K562 (cell line): Measurements from ENCODE around the gene STARD3NL. TPM values are rescaled to one million over a fixed set of nuclear protein-coding genes. Genes with fewer than 3 reads are reported as not detected.

ENCODE experiments used
- BHLHE40 ChIP-seq: IDR thresholded peaks from 2 replicates; pipeline ENCODE4 v1.6.1; 2011; ENCODE audit warnings: low read length, improper control_type of control experiment
- HCFC1 ChIP-seq: IDR thresholded peaks from 2 replicates; pipeline ENCODE4 v1.6.1; 2012; ENCODE audit warnings: low read depth, low read length, improper control_type of control experiment
- MAZ ChIP-seq, 2 experiments: fragments of 450-650 bp in 1 of 2; sonication (generic) in 1 of 2; formaldehyde crosslinking; IDR thresholded peaks in 1 of 2; conservative IDR thresholded peaks in 1 of 2; 2 replicates each; pipeline versions ENCODE4 v1.4.0 to v1.5.0; 2020; ENCODE audit warnings: mild to moderate bottlenecking in 1 of 2, missing genetic modification reagents in 1 of 2
- MITF ChIP-seq: IDR thresholded peaks from 2 replicates; pipeline ENCODE4 v1.6.1; 2014; ENCODE audit warnings: antibody characterized with exemption
- PTRF ChIP-seq: fragments of 450-650 bp; IDR thresholded peaks from 2 replicates; pipeline ENCODE4 v1.6.1; 2016; ENCODE audit warnings: mild to moderate bottlenecking, missing genetic modification characterization, missing compliant biosample characterization
- REST ChIP-seq, 2 experiments: fragments of 450-650 bp; formaldehyde crosslinking in 1 of 2; IDR thresholded peaks; 2 replicates each; pipeline versions ENCODE4 v1.4.0 to v1.6.1; 2014 to 2020; ENCODE audit warnings: mild to moderate bottlenecking in 2 of 2, borderline replicate concordance in 1 of 2, low read depth in 1 of 2
- SMAD4 ChIP-seq: fragments of 250-450 bp; sonication (Bioruptor Pico); conservative IDR thresholded peaks from 2 replicates; pipeline ENCODE4 v1.8.0; 2021; ENCODE audit warnings: inconsistent platforms, mild to moderate bottlenecking, moderate library complexity
- STAT5B ChIP-seq: fragments of 250-450 bp; sonication (Bioruptor Pico); IDR thresholded peaks from 2 replicates; pipeline ENCODE4 v1.8.0; 2021; ENCODE audit warnings: mild to moderate bottlenecking, inconsistent platforms
- ZNF263 ChIP-seq: sonication (generic); formaldehyde crosslinking; IDR thresholded peaks from 2 replicates; pipeline ENCODE4 v1.8.0; 2022; ENCODE audit warnings: mild to moderate bottlenecking, missing genetic modification reagents, borderline replicate concordance
- polyA plus RNA-seq, 8 experiments: library from polyadenylated mRNA; depleted of rRNA in 4 of 8; stranded (reverse) in 5 of 8; unstranded in 3 of 8; fragments of >200 nt; fragmentation: Nextera tagmentation in 2 of 8; fragmentation: Illumina TruSeq in 1 of 8; extraction: Ambion mirVana in 2 of 8; extraction: Trizol in 1 of 8; gene quantifications; 2 replicates each; pipeline versions ENCODE4 v1.2.1 to v1.2.3, GENCODE V29; 2011 to 2014; ENCODE audit warnings: inconsistent platforms in 1 of 8, missing spikeins in 1 of 8
- total RNA-seq, 7 experiments: library from RNA; depleted of rRNA in 6 of 7; stranded (reverse); fragments of >200 nt in 6 of 7; fragmentation: Illumina TruSeq in 2 of 7; extraction: Trizol in 2 of 7; gene quantifications; 2 replicates each; pipeline versions ENCODE4 v1.2.1 to v1.2.3, GENCODE V29; 2011 to 2021; ENCODE audit warnings: low replicate concordance in 1 of 7
- TF ChIP-seq, protein P1 (sequence below): IDR thresholded peaks from 2 replicates; pipeline ENCODE4 v1.6.1; 2011; ENCODE audit warnings: borderline replicate concordance, low read depth, mild to moderate bottlenecking, moderate library complexity, low read length; ENCODE audit not compliant: insufficient read depth, poor library complexity, severe bottlenecking
- TF ChIP-seq, protein P2 (sequence below), 2 experiments: fragments of 450-650 bp in 1 of 2; sonication (generic) in 1 of 2; formaldehyde crosslinking in 1 of 2; IDR thresholded peaks in 1 of 2; conservative IDR thresholded peaks in 1 of 2; 2 replicates each; pipeline versions ENCODE4 v1.6.1 to v1.8.1; 2016 to 2023; ENCODE audit warnings: mild to moderate bottlenecking in 2 of 2, moderate library complexity in 2 of 2, inconsistent platforms in 1 of 2, missing genetic modification reagents in 1 of 2

STARD3NL gene
- total and polyA plus RNA-seq, 9 of the 15 experiments (the other 6 are each of a cell fraction or from before 2014, with no cell fraction given) = 42.2 to 90.0 (median 57.6) TPM

DNA sequence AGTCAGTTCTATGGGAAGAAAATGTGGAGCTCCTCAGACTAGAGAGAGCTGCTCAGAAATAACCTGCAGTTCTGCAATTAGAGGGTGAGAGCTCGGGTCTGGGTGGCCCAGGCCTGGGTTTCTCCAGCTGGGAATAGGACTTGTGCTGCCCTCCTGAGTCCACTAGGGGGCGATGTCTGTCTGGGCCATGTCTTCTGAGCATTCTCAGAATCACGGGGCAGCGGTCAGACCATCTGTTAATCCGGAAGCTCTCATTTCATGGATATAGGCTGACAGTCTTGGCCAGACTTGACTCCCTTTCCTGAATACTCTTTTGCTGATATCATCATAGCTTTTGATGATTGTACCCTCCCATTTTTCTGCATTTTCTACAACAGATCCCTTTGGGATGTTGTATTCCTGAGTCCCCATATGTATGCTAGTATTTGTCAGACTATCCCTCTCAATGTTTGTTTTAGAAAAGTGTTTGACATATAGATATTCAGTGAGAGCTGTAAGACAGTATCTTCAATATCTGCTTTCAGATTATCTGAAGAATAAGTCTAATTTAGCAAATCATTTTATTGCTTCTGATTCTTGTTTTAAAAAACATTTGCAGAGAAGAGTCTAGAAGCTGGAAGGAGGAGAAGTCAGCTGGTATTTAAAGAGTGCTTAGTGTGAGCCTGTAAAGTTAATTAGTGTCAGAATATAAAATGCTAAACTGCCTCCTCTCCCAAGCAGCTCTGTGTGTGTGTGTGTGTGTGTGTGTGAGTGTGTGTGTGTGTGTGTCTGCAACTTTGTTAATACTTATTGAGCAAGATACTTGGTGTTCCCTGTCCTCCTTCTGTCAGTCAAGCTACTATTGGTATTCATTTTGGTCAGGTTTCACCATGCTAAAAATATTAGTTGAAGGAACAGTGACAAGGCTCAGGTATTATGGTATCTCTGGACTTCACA, 38.0 kb downstream of the STARD3NL start (continued):
- TF ChIP-seq, protein P1, sequence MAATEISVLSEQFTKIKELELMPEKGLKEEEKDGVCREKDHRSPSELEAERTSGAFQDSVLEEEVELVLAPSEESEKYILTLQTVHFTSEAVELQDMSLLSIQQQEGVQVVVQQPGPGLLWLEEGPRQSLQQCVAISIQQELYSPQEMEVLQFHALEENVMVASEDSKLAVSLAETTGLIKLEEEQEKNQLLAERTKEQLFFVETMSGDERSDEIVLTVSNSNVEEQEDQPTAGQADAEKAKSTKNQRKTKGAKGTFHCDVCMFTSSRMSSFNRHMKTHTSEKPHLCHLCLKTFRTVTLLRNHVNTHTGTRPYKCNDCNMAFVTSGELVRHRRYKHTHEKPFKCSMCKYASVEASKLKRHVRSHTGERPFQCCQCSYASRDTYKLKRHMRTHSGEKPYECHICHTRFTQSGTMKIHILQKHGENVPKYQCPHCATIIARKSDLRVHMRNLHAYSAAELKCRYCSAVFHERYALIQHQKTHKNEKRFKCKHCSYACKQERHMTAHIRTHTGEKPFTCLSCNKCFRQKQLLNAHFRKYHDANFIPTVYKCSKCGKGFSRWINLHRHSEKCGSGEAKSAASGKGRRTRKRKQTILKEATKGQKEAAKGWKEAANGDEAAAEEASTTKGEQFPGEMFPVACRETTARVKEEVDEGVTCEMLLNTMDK = peak; percentile 84
- TF ChIP-seq, protein P2, sequence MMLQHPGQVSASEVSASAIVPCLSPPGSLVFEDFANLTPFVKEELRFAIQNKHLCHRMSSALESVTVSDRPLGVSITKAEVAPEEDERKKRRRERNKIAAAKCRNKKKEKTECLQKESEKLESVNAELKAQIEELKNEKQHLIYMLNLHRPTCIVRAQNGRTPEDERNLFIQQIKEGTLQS (IDR thresholded peaks at IDR 0.05) = 0 out of 2 replicates have a peak, but pooled peaks have one; percentile 12
- TF ChIP-seq, protein P2 (CRISPR knock-in tag; conservative IDR thresholded peaks at IDR 0.05) = no peak
- TF ChIP-seq REST (IDR thresholded peaks at IDR 0.05; ENCODE audit: borderline replicate concordance) = peak; percentile 82
- TF ChIP-seq REST (CRISPR knock-in tag; IDR thresholded peaks at IDR 0.05; ENCODE audit: low read depth) = no peak
- no peak for TF ChIP-seq STAT5B (CRISPR knock-in tag)
- TF ChIP-seq ZNF263 (CRISPR knock-in tag) = peak; percentile 86; the same call in 1 of the 2 replicates
- peak; percentile 64; the same call in 1 of the 2 replicates for TF ChIP-seq MITF
- peak; percentile 14; the same call in 1 of the 2 replicates for TF ChIP-seq HCFC1
- peak in 1 of 2 experiments; percentile 46; a peak in 2 of 4 replicates for TF ChIP-seq MAZ (CRISPR knock-in tag; conservative IDR thresholded peaks at IDR 0.05 in 1 of 2, IDR thresholded peaks at IDR 0.05 in 1 of 2)
- no peak for TF ChIP-seq PTRF (tag)
- TF ChIP-seq BHLHE40 = 0 out of 2 replicates have a peak, but pooled peaks have one; percentile 22
- TF ChIP-seq SMAD4 (CRISPR knock-in tag) = peak; percentile 63
